HFF-Myc (cell line): ENCODE data around the gene KIF13A.
A peak's percentile ranks its signal among the peaks of the same experiment; 100 is the strongest.
"Not testable (repeated sequence)": the region's sequence is repeated elsewhere in the genome, so short reads cannot be mapped to it uniquely, and the experiment has no call there.

ENCODE experiments used
- DNase-seq: peaks from one replicate; pipeline ENCODE4 v3.0.0-alpha.2; 2011; ENCODE audit warnings: low read depth; ENCODE audit errors: extremely low read depth
- H3K4me3 ChIP-seq: replicated peaks from 2 replicates; pipeline ENCODE4 v1.5.1; 2011; ENCODE audit warnings: low read depth, mild to moderate bottlenecking, control low read depth, low read length
- TF ChIP-seq, protein P1 (sequence below): IDR thresholded peaks from 2 replicates; pipeline ENCODE4 v1.5.1; 2012; ENCODE audit warnings: mild to moderate bottlenecking, low read depth, low read length, control low read depth; ENCODE audit errors: missing control alignments

The KIF13A gene

DNA sequence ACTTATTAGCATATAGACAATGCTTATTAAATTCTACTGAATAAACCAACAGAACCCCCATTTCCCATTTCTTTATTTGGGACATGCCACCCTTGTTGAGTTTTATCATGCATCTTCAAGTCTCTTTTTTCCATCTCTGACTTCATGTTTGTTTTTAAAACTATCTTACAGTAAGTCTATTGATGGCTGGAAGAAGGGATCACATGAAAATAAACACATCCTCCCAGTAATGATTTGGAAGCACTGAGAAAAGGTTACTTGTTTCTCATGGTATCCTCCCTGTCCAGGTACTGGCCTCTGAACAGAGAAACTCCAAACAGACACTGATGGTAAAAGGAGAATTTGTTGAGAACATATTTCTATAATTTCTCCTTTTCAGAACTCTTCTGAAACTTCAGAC lies 74.9 kb downstream of the KIF13A start:
- TF ChIP-seq, protein P1, sequence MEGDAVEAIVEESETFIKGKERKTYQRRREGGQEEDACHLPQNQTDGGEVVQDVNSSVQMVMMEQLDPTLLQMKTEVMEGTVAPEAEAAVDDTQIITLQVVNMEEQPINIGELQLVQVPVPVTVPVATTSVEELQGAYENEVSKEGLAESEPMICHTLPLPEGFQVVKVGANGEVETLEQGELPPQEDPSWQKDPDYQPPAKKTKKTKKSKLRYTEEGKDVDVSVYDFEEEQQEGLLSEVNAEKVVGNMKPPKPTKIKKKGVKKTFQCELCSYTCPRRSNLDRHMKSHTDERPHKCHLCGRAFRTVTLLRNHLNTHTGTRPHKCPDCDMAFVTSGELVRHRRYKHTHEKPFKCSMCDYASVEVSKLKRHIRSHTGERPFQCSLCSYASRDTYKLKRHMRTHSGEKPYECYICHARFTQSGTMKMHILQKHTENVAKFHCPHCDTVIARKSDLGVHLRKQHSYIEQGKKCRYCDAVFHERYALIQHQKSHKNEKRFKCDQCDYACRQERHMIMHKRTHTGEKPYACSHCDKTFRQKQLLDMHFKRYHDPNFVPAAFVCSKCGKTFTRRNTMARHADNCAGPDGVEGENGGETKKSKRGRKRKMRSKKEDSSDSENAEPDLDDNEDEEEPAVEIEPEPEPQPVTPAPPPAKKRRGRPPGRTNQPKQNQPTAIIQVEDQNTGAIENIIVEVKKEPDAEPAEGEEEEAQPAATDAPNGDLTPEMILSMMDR: no peak
- no peak overlapping the region for H3K4me3 ChIP-seq
- DNase-seq: no peak

DNA sequence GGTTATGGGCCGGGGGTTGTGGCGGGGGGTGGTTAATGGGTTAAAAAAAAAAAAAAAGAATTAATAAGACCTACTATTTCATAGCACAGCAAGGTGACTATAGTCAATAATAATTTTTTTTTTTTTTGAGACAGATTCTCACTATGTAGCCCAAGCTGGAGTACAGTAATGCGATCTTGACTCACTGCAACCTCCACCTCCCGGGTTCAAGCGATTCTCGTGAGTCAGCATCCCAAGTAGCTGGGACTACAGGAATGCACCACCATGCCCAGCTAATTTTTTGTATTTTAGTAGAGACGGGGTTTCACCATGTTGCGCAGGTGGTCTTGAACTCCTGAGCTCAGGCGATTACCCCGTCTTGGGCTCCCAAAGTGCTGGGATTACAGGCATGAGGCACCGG lies 75.8 kb downstream of the KIF13A start:
- H3K4me3 ChIP-seq, DNase-seq: not testable (repeated sequence)

DNA sequence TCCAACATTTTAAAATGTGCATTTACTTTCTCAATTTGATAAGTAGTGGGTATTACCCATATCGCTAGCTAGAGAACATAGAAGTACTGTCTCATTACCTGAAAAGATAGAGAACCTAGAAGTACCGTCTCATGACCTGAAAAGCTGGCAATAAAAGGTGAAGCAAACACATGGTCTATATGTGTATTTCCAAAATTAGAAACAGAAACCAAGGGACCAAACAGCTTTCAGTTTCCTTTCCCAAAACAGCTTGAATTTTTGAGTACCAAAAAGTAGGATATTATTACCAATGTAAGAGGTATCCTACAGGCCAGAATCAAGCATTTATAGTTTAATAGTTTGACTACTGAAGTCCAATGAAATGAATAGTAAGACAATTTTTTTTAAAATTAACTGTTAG lies 77.2 kb downstream of the KIF13A start:
- H3K4me3 ChIP-seq: no peak overlapping the region
- DNase-seq: no peak
- TF ChIP-seq, protein P1: no peak

DNA sequence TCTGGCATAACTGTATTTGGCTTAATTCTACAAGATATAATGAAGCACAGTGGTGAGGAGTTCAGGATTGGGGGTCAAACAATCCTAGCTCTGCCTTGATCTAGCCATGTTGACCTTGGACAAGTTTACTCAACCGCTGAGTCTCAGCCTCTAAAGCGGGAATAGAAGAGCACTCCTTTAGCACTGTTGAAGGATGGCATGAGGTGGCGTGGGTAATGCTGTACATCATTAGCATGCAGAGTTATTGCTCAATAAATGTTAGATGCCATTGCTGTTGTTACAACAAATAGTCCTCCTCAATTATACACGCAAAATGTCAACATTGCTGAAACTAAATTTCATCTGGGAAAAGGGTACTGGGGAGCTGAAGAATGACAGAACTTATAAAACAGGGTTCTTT lies 78.6 kb downstream of the KIF13A start:
- DNase-seq: no peak
- no peak overlapping the region for H3K4me3 ChIP-seq
- TF ChIP-seq, protein P1: no peak

DNA sequence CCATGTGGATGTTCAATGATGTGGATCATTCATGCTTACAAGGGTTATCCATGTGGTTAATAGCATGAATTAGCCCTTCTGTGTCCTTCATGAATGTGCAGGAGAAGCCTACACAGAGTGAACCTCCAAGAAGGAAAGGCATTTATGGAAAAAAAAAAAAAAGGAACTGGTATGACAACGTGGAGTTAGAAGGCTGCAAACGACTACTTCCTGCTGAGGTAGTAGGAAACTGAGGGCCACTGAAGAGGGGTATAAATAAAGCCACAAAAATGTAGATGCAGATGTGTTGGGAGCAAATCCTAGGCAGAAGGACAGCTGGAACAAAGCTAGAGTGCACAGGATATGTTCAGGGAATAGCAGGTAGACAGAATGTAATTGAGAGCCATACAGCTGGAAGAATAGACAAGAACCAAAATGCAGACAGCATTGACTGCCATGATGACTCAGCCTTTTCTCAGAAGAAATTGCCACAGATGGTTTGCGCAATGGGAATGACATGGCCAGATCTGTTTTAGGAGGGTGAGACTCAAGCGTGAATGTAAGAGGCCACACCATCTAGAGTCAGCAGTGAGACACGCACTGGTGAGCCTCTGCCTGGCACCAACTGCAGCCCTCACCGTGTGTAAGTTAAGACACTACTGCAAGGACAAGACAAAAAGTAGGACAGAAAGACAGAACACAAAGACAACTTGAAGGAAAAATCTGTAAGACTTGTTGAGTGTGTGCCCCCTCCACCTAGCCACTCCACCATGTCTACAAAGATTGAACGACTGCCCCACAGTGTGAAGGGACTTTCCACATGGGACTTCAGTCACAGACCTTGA lies 79.8 kb downstream of the KIF13A start:
- peak; percentile 93 for DNase-seq

DNA sequence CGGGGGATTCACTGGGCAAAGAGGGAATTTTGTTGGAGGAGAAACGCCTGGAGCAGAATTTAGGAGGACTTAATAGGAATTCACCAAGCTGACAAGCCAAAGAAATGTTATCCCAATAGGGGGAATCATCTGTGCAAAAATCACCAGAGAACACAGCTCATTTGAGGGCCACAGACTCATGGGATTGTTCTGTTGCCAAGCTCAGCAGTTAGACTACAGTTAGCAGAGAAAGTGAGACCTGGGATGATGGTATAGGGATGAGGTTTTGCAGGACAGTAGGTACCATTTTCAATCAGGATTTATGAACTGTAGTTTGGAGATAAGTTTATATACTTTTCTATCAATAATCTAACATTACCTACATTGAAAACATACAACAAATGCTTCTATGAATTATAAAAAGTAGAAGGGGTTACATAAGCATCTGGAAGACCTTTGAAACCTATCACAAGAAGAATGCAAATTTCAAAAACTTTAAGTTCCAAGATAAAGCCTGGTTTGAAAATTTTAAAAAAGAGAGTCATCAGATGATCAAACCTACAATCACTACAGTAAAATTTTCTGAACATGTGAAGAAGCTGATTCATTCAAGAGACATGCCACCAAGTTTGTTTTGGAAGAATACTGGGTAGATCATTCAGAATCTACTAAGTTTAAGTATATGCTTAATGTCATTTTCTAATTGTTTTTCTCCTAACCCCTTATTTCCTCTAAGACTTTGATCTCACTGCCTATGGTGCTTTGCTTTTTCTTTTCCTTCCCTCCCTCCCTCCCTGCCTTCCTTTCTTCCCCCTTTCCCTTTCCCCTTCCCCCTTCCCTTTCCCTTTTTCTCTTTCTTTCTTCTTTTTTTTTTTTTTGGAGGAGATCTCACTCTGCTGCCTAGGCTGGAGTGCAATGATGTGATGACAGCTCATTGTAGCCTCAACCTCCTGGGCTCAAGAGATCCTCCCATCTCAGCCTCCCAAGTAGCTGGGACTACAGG lies 81.5 kb downstream of the KIF13A start:
- no peak overlapping the region for H3K4me3 ChIP-seq
- TF ChIP-seq, protein P1: no peak
- no peak for DNase-seq

More for the DNA sequence above, 79.8 kb downstream of the KIF13A start:
- TF ChIP-seq, protein P1: peak; percentile 12
- no peak overlapping the region for H3K4me3 ChIP-seq
